ENCODE data around the gene PNO1.
"Not testable (repeated sequence)": the region's sequence is repeated elsewhere in the genome, so short reads cannot be mapped to it uniquely, and the experiment has no call there.

PNO1 gene

DNA sequence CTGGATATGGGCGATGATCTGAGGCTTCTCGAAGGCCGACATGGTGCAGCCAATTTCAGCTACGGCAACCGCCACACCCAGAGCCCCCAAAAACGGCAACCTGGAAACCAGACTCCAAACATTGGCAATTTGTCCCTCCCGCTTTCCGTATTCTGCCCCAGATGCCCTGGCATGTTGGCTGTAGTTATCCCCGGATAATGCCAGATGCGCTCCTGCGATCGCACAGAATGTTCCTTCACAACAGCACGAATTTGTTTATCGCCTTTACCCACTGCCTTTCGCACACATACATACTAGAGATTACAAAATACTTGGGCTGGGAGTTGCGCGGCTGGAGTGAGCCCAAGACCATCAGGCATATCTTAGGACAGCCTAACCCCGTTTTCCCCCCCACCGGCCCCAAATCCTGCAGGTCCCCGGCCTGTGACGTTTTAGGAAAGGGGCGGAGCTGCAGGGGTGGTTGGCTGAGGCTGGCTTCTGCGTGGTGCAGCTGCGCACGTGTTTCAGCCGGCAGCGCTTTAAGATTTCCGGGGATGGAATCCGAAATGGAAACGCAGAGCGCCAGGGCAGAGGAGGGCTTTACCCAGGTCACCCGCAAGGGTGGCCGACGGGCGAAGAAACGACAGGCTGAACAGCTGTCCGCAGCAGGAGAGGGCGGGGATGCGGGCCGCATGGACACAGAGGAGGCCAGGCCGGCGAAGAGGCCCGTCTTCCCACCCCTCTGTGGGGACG is at the start of gene PNO1:
Gene PNO1 (plus strand): TSS at position 487 of the 732 bp plus-strand sequence. CDS start 47 bp downstream, at position 534.
- peak; percentile 89 to 93 for DNase-seq

- DNase-seq, result no peak
Observed at GRCh38 chr2:68108120-68108519, 49.6 kb upstream of the PNO1 start.

GRCh38 chr2:68110102-68110501 is 47.6 kb upstream of the PNO1 start:
- no peak for DNase-seq

- DNase-seq, result no peak
Observed at GRCh38 chr2:68115965-68116364, 41.7 kb upstream of the PNO1 start.

- not testable (repeated sequence) for DNase-seq
Observed at GRCh38 chr2:68117922-68118321, 39.8 kb upstream of the PNO1 start.

DNA sequence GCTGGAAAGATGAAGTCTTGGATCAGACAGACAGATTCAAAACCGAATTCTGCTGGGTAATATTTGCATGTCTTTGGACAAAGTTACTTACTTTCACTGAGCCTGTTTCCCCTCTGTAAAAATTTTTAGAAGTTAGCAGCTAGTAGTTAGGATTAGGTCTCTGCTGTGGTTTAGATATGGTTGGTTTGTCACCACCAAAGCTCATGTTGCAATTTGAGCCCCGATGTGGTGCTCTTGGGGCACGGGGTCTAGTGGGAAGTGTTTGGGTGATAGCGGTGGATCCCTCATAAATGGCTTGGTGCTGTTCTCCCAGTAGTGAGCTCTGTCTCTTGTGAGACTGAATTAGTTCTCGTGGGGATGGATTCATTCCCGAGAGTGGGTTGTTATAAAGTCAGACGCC is 38.9 kb upstream of the PNO1 start:
- no peak for DNase-seq

- DNase-seq, result no peak
Observed at GRCh38 chr2:68119504-68119903, 38.2 kb upstream of the PNO1 start.

DNA sequence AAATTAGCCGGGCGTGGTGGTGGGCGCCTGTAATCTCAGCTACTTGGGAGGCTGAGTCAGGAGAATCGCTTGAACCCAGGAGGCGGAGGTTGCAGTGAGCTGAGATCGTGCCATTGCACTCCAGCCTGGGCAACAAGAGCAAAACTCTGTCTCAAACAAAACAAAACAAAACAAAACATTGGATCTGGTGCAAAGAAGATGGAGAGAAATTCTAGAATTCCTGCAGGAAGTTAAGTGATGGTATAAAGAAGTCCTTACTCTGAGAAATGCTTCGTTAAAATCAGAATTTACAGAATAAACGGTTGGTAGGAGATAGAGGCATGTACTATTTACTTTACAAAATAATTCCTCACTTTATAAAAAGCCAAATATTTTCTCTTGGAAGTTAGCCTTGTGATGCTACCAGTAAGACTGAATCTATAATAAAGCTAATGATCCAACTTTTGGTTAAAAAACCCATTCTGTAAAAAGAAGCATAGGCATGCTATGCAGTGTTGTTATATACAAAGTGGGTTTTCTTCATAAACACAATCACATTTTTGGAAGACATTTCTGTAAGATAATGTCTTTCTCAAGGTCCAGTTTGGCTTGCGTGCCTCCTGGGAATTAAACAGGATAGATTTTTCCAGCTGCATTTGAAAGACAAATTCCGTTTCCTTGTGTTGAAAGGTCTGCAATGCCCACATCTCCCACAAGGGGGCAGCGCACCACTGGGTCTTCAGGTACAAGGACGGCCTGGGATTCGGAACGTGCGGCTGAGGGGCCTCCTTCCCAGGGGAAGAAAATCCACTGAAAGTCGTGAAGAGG is 35.6 kb upstream of the PNO1 start:
- DNase-seq, result peak; percentile 62 to 71

DNA sequence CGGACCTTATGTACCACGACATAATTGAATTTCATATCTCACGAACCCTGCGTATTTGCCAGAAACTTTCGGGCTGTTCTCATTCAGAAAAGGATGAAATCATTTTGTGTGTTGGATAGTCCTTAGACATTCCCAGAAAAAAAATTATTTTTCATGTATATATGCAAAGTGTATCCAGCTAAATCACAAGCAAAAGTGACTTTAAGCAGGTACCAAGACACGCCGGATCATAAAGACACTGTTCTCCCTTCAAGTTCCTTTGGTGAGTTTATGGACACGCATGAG is 35.1 kb upstream of the PNO1 start:
- no peak for DNase-seq

GRCh38 chr2:68124321-68124720 is 33.4 kb upstream of the PNO1 start:
- DNase-seq, result no peak

DNA sequence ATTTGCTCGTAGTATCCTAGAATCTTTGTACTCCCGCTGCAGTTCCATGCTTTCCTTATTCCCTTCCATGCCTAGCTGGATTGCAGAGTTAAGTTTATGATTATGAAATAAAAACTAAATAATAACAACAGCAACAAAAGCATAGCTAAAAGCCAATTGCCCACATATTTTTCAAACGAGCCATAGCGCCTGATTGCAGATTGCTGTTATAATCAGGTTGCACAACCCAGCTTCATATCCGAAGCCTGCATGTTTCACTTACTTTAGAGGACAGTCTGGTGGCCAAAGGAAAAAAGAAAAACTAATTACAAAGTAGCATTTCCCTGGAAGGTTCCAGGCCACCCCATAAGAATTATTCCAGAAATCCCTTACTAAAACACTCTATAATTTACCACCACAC is 31.9 kb upstream of the PNO1 start:
- no peak for DNase-seq

GRCh38 chr2:68126561-68126960 is 31.1 kb upstream of the PNO1 start:
- no peak for DNase-seq

DNA sequence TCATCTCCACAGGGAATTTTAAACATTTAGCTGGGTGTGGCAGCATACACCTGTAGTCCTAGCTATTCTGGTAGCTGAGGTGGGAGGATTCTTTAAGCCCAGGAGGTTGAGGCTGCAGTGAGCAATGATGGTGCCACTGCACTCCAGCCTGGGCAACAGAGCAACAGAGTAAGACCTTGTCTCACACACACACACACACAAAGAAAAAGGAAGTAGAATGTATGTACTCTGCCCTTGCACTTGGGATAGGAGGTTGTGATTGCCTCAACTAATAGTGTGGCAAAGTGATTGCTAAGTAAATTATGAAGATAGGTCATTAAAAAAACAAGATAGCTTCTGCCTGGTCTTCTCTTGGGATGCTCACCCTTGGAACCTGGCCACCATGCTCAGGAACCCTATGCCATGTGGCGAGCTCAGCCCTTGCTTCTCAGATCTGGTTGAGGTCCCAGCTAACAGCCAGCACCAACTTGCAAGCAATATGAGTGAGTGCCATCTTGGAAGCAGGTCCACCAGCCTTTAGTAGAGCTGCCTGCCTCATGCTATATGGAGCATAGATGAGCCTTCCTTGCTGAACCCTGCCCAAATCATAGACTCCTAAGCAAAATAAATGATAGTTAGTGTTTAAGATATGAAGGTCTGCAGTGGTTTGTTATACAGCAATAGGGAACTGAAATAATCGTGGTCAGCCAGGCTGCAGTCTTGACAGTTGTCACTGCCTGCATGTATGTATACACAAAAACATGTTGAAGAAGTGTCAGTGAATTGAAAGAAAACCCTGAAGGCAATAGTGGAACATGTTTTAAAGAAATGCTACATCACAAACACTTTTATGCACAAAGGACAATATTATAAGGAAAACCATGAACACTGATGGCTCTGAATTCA is 30.1 kb upstream of the PNO1 start:
- DNase-seq, result no peak

DNA sequence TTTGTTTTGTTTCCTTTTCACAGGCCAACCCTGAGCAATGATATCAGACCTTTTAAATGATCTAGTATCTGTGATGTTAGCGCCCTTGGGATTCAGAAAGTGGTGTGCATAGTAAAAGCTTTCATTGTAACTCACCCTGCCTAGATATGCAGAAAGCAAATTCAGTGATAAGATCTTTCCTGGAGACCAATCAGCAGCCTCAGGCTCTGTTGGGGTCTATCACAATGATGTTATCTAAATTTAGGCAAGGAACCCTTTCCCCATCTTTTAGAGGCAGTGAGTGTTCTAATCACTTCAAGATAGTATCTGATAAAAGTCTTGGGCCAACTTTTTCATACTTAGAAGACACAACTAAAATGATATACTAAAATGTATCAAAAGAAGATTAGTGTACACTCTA is 23.6 kb upstream of the PNO1 start:
- DNase-seq, result no peak

GRCh38 chr2:68134554-68134953 is 23.1 kb upstream of the PNO1 start:
- no peak for DNase-seq

GRCh38 chr2:68135448-68136320 is 22.0 kb upstream of the PNO1 start:
- no peak for DNase-seq

- DNase-seq, result no peak
Observed at GRCh38 chr2:68141875-68142274, 15.8 kb upstream of the PNO1 start.

- DNase-seq, result no peak
Observed at GRCh38 chr2:68151037-68151436, 6.7 kb upstream of the PNO1 start.

GRCh38 chr2:68152681-68153347 is 4.9 kb upstream of the PNO1 start:
- no peak for DNase-seq

DNA sequence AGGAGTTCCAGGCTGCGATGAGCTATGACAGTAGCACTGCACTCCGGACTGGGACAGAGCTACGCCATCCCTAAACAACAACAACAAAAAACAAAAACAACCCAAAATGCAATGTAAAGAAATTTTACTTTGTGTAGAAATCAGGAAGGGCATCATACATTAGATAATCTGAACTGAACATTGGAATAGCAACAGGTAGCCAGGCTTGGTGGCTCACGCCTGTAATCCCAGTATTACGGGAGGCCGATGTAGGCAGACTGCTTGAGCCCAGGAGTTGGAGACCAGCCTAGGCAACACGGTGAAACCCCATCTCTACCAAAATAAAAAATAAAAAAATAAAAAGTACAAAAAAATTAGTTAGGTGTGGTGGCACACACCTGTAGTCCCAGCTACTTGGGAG is 2.1 kb upstream of the PNO1 start:
- no peak for DNase-seq

GRCh38 chr2:68156419-68156818 is 1.3 kb upstream of the PNO1 start:
- DNase-seq, result no peak

- DNase-seq, result no peak
Observed at GRCh38 chr2:68157002-68157401, 686 bp upstream of the PNO1 start.
